Dermis microvascular lymphatic vessel endothelial cell (primary cell): ENCODE measurements around the gene COQ2. TPM values are rescaled to one million over a fixed set of nuclear protein-coding genes. Genes with fewer than 3 reads are reported as not detected.
A peak's percentile ranks its signal among the peaks of the same experiment; 100 is the strongest.
"Not testable (repeated sequence)": the region's sequence is repeated elsewhere in the genome, so short reads cannot be mapped to it uniquely, and the experiment has no call there.

Experiments used
- DNase-seq, 2 donors: peaks; one replicate each; pipeline versions ENCODE4 v3.0.0 to v3.0.0-alpha.2; 2010; ENCODE audit warnings: low read depth in 2 of 2
- total RNA-seq: library from RNA; depleted of rRNA; stranded (reverse); fragments of >200 nt; gene quantifications from 2 replicates; pipeline ENCODE4 v1.2.1, GENCODE V29; 2014

COQ2 gene
- 20.3 and 20.7 TPM in 2 replicates for total RNA-seq

GRCh38 chr4:83284193-83285054, at the start of gene COQ2:
Gene COQ2 (minus strand): TSS chr4:83284798. CDS start chr4:83284764, 34 bp downstream.
- DNase-seq: peak; percentile 91 to 94

GRCh38 chr4:83331956-83332355, 47.4 kb upstream of the COQ2 start:
- no peak for DNase-seq

- DNase-seq: peak; percentile 35 to 76
Observed at GRCh38 chr4:83329521-83330110, 45.0 kb upstream of the COQ2 start.

GRCh38 chr4:83328521-83329187, 44.1 kb upstream of the COQ2 start:
- DNase-seq: peak in 1 of 2 donors; percentile 34

- DNase-seq: no peak
Observed at GRCh38 chr4:83326546-83326945, 41.9 kb upstream of the COQ2 start.

- DNase-seq: not testable (repeated sequence)
Observed at GRCh38 chr4:83325306-83325705, 40.7 kb upstream of the COQ2 start.

GRCh38 chr4:83323136-83323535, 38.5 kb upstream of the COQ2 start:
- DNase-seq: no peak

- DNase-seq: peak; percentile 94 to 95
Observed at GRCh38 chr4:83320548-83320947, 36.0 kb upstream of the COQ2 start.

GRCh38 chr4:83318666-83319065, 34.1 kb upstream of the COQ2 start:
- no peak for DNase-seq

- DNase-seq: no peak
Observed at GRCh38 chr4:83317671-83318070, 33.1 kb upstream of the COQ2 start.

- no peak for DNase-seq
Observed at GRCh38 chr4:83316459-83317165, 32.0 kb upstream of the COQ2 start.

GRCh38 chr4:83315341-83315870, 30.8 kb upstream of the COQ2 start:
- DNase-seq: no peak

GRCh38 chr4:83308672-83309071, 24.1 kb upstream of the COQ2 start:
- DNase-seq: no peak

- DNase-seq: no peak
Observed at GRCh38 chr4:83307920-83308319, 23.3 kb upstream of the COQ2 start.

GRCh38 chr4:83305187-83305586, 20.6 kb upstream of the COQ2 start:
- no peak for DNase-seq

GRCh38 chr4:83297548-83298260, 13.1 kb upstream of the COQ2 start:
- DNase-seq: no peak

GRCh38 chr4:83293305-83294046, 8.9 kb upstream of the COQ2 start:
- DNase-seq: no peak

- DNase-seq: not testable (repeated sequence)
Observed at GRCh38 chr4:83290059-83290774, 5.6 kb upstream of the COQ2 start.

- not testable (repeated sequence) for DNase-seq
Observed at GRCh38 chr4:83288381-83288780, 3.8 kb upstream of the COQ2 start.

GRCh38 chr4:83285055-83285407, 433 bp upstream of the COQ2 start:
- DNase-seq: peak; percentile 69 to 78
